NCI-H748 (cell line): ENCODE measurements around the gene DSCAML1.

Source experiments
- DNase-seq: peaks from one replicate; lab custom pipeline; 2025; ENCODE audit not compliant: unreplicated experiment; lab: John Stamatoyannopoulos, UW

Gene DSCAML1

DNA sequence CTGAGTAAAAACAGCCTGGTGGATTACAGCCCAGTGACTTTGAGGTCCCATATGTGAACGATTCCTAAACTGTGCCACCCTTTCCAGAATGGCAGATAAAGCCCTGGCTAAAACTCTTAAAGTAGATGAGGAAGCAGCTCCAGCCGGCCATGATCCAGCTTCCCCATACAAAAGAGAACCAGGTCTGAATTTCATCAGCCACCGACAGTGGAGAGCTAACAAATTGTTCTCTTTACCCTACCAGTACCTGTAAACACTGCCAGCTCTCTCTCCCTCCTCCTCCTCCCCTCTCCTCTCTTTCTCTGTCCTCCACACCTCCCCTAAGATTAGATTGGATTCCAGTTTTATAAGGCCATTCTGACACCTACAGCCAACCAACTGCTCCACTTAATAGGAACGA is 176.9 kb downstream of the DSCAML1 start:
- DNase-seq = no peak

DNA sequence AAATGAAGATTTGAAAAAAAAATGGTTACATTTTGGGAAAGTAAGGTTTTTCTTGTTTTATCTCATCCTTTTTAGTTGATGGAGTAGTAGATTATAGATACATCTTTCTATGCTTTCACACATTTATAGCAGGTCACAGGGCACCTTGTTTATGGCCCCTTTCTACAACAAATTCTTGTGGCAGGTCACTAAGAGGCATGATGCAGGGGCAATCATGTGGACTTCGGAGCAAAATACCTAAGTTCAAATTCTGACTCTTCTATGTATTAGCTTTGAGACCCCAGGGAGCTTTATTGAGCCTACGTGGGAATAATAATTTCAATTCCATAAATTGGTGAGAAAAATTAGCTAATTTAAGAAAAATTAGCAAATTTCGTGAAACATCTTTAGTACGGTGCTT is 177.4 kb downstream of the DSCAML1 start:
- no peak for DNase-seq

DNA sequence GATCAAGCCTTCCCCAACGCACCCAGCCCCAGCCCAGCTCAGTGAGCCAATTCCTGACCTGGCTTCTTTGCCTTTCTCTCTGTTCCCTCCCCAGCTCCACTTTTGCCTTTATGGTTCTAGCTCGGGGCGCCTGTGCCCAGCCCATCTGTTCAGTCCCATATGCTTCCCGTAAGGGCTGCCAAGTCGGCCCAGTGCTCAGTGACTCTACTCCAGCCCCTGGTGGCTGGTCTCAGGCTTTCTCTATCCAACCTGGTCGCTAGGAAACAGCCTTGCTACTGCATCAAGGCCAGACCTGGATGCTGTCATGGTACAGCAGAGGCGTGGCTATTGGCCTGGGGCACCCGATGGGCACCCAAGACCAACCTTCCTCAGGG is 178.0 kb downstream of the DSCAML1 start:
- peak; percentile 15 for DNase-seq

DNA sequence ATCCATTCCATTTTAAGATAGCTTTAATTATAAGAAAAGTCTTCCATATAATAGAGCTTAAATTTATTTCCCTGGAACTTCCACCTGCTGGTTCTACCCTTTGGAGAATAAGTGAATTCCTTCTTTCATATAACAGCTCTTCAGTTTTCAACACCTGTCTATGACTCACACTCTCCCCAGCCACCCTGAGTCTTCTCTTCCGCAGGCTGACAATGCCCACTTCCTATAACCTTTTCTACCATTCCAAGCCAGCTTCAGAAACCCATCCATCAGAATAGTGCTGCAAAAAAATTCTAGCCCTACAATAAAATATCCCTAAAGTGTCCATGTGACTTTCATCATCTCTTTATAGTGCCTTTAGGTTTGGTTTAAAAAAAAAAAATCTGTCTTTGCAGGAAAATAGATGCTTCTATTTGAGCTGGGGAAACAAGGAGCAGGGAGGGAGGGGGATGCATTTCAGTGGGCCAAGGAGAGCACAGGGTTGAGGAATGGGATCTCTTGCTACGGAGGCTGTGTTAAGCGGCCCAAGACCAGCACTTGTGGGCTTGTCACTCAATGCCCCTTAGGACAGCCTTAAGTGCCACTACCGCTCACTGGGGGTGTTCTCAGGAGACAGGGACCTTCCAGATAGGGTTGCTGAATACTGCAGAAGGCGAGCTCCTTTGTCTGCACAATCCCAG is 178.6 kb downstream of the DSCAML1 start:
- DNase-seq = no peak

DNA sequence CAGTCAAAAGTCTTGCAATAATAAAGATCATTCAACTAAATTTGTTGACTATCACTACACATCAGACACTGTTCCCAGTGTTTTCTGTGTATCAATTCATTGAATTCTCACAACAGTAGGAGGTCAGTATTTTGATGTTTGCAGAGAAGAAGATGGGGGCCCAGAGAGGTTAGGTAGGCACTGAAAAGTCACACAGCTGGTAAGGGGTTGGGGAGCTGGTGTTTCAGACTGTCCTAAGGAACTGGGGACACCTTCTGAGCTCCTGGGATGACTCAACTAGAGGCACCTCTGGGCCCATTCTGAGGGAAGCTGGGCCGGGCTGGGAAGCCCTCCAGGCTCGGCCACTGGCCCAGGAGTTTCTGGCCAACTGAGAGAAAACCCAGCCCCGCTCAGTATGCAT is 180.0 kb downstream of the DSCAML1 start:
- no peak for DNase-seq

DNA sequence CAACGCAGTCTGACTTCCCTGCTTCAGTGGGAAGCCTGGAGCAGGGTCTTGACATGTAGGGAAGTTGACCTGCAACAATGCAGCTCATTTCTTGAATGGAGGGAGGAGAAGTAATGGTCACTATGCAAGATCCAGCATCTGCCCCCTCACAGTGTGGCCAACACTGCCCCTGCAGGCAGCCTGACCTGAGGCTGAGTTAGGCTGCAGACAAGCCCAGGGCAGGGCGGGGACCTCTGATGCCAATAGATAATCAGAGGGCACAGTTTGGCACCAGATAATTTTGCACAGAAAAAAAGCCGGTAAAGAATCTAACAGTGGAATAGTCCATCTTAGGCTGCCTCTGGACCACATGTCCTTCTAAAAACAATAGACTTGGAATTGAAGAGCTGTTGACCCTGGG is 182.3 kb downstream of the DSCAML1 start:
- no peak for DNase-seq

DNA sequence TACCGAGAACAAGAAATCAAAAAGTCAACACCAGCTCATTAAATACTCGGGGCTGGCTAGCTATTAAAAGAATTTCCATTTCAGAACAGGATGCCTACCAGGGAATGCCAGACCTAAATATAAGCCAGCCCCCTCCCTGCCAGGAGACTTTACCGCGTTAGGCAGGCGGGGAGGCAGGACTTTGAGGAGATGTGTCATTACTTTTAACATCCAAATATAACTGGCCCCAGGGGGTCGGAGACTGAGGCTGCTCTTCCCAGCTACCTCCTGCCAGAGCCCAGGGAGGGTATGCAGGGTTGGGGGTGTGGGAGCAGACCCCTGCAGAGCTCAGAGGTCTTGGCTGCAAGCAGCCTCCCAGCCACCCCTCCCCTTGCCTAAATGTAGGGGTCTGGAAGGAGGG is 183.5 kb downstream of the DSCAML1 start:
- no peak for DNase-seq

DNA sequence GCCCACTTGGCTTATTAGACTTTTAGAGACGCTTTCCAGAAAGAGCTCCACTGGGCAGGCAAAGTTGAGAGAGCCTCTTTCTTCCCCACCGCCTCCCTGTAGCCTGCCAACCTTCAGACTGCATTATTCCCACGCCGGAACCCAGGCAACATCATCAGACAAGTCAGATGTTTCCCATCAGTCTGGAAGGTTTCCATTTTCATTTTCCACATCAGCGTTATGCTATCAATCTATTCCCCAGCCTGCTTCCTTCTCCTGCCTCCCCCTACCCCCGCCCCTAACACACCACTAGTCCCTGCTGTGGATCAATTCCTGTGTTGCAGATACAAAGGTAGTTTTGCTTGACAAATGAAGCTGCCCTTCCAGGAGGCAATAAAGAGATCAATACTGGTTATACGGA is 184.8 kb downstream of the DSCAML1 start:
- DNase-seq = no peak

DNA sequence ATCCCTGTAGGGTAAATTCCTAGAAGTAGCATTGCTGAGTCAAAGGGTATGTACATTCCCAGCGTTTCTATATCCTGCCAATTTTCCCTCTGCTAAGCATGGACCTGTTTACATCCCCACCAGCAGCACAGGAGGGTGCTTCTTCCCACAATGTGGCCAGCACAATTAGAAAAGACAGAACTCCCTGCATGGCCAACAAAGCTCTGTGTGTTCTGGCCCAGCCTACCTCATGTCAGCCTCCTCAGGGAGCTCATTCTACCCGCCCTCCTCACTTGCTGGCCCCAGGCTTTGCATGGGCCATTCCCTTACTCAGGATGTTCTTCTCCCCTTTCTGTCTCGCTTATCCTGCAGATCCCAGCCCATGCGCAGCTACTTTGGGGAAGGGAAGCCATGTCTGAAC is 186.1 kb downstream of the DSCAML1 start:
- peak; percentile 8 for DNase-seq

DNA sequence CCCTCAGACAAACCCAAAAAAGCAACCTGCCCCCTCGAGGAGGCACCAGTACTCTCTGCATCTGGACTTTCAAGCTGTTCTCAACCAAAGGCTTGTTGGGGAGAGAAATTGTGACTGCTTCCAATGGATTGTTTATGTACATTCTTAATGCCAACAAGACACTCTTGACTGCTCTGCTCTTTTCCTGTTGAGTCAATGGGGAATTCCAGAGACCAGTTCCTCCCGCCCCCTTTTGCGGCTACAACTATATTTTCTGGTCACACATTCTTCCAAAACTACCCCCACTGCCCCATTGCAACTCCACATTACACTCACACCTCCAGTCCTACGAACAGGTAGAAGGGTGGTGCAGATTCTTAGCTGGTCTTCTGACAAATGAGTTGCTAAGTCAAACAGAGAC is 187.0 kb downstream of the DSCAML1 start:
- no peak for DNase-seq

DNA sequence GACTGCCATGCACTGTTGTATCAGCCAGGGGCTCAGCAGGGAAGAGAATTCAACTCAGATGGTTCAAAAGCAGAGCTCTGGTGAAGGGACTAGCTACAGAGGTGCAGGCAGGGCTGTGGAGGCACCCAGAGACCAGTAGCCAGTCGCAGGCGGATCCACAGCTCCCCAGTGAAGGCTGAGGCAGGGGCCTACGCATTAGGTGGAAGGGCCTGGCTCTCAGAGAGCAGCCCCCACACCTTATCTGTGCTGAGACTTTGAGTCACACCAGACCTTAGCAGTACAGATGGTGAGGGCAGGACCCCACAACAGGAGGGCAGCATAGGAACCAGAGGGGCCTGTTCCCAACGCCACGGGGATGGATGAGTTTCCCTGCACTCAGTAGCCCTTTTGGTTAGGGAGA is 189.6 kb downstream of the DSCAML1 start:
- DNase-seq = no peak

DNA sequence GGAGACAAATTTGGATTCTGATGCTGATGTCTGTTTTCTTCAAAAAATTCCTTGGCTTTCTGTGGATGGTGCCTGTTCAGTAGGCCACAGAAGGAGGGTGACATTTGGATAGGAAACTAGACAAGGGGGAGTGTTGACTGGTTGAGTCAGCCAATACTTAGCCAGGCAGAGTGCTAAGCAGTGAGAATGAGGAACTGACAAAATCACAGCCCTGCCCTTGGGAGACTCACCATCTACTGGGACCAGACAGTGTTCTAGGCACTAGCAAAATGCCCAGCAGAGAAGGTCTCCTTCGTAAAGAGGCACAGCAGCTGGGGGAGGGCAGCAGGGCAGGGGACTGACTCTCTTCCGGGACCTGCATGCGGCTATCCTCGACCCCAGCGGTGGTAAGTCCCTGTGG is 190.2 kb downstream of the DSCAML1 start:
- DNase-seq = no peak

DNA sequence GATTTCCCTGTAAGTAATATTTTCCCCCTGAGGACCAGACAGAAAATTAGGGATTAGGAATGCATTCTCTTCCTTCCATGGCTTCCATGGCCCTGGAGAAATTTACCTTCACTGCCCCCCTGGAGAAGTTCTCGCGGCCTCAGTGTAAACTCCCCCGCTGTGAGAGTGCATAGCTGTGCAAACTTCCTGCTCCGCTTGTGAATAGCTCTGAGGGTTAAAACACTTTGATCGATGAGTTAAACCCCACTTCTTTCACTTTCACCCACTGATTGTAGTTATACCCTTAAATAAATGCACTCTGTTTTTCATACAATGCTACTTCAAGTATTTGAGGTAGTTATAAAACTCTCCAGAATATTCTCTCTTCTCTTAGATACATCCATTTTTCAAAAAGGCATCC is 190.8 kb downstream of the DSCAML1 start:
- no peak for DNase-seq

DNA sequence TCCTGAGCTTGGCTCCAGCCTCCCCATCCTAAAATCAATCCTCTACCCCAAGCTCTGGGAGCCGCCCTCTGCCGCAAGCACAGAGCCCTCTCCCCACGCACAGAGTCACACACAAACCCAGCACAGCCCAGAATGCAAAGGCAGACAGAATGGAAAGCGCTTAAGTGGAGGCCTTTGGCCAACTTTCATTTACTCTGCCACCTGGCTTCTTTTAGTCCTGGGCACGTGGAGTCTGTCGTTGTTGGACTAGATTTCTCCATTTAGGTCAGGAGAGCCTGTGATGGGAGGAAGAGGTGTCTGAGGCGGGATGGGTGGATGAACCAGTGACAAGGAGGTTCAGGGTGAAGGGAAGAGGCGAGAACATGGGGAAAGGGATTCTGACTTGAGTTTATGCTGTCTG is 191.7 kb downstream of the DSCAML1 start:
- no peak for DNase-seq

DNA sequence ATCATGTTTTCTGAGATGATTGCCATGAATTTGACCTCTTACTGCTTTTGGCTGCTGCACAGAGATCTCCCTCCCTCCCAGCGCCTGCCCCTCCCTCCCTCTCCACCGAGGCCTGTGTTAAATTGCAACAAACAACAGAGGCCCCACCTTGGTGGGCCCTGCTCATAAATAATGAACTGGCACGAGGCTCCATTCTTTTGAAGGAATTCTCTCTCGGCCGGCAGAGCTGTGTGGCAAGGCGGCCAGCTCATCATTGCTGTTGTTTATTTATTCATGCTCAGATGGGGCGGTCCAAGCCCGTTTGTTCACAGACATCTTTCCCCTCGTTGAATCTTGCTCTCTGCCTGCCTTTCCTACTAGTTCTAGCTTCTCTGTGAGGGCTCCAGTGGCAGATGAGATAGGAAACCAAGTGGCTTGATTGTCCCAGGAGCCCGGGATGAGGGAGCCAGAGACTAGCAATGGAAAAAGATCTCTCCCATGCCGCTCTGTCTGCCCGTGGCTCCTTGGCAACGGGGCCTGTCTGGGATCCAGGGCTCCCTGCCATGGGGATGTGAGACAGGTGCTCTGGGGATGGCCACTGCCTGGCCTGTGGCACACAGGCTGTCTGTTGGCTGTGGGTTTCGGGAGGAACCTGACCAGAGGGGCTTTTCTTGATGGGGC is 192.6 kb downstream of the DSCAML1 start:
- DNase-seq = peak; percentile 19

DNA sequence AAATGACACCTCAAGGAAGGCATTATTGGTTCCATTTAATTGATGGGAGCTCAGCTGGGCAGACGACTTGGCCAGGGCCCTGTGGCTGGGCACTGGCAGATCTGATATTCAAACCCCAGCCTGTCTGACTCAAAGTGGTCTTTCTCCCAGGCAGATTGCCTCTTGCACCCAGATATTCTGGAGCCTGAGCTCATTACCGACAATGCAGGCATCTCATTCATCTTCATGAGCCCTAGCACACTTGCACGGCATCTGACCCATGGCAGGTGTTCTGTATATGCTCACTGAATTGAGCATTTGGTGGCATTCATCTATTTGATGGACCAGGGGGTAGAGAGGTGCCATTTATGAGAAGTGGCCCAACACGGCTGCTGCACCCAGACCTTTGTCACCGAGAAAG is 193.1 kb downstream of the DSCAML1 start:
- no peak for DNase-seq

DNA sequence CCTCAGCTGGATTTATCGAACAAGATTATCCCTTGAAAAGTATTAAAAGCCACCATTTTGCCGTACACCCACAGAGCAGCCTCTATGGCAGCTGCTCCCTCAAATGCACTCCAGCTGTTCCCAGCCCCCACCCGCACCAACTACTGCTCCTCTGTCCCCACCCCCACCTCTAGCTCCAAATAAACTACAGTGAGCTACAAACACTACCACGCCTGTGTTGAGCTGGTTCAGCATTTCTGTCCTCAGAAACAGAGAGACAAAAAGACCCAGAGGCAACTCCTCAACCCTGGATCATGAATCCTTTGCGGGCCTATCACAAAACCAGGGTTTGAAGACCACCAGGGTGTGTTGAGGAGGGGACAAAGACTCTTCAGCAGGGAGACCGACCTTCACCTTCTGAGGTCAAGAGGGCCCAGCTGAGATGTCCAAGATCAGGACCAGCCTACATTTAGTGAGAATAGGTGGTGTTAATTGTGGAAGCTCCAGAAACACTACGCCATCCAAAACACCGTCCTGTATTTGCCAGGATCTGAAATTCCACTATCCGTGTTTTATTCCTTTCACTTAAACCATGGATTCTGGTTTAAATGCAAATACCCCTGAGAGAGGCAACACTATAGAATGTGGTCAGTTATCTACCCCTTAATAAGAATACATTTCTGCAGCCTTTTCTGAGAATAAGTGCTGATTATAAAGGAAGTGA is 195.9 kb downstream of the DSCAML1 start:
- DNase-seq = no peak

DNA sequence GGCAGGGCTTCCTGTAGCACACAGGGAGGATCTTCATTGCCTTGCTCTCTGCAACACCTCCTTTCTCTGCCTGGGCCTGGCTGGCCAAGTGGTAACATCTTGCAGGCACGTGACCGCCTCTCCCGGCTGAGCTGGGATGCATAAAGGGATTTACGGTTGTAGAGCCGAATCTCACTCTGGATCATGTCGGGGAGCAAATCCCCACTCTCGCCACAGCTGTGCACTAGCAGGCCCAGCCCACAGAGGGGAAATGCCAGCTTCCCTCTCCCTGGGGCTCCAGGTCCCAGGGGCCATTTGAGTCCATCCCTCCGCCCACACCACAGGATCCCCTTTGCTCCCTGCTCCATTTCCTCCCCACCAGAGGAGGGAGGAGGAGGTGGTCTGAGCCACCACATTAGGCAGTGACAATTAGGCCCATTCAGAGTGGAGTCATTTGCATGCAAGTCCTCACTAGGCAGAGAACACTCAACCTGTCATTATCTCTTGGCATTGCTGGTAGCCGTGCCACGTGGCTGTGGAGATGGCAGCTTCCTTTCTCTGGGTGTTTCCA is 196.7 kb downstream of the DSCAML1 start:
- peak; percentile 25 for DNase-seq

DNA sequence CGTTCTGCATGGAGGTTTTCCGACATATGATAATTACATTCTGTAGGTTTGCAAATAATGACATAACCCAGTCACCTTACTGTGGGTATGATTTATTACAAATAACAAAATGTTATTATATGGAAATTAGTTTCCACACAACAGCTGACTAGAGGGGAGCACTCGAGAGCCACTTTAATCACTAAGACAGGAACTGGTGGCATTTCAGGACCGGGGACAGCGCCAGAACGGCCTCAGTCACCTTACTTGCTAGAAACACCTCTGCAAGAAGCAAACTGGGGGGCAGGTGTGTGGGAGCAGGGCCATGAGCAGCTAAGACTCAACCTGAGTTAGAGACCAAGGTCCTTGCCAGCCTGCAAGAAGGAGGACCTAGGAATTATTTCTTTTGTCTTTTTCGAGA is 199.9 kb downstream of the DSCAML1 start:
- DNase-seq = no peak

DNA sequence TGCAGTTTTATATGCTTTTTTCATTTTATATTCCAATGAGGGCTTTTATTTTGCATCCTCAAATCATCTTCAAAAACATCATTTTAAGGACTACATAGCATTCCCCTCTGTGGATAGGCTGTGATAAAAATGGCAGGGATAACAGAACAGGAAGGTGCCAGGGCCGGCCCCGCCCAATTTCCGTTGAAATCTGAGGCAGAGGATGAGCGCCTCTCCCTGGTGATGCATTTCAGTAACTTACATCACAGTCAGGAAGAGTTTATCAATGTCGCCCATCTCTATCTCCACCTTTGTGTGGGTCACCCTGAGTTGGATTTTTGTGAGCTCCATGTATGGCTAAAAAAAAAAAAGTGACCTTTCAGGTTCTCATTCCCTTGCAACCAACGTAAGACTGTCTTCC is 201.6 kb downstream of the DSCAML1 start:
- peak; percentile 37 for DNase-seq

DNA sequence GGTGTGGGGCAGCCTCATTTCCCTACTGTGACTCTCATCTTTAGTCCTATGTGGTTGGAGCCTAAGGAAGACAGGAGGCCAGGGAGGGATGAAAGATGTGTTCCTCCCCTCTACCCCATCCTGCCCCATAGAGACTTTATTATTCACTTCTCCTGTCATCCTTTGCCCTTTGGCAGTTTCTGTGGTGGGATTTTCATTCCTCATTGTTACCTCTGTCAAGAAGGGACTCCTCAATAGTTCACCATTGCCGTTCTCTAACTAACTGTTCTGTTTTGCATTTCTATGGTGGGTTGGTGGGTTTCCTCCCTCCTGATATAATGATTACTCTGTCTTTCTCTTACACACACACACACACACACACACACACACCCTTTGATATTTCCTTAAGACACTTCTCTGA is 202.3 kb downstream of the DSCAML1 start:
- DNase-seq = no peak

DNA sequence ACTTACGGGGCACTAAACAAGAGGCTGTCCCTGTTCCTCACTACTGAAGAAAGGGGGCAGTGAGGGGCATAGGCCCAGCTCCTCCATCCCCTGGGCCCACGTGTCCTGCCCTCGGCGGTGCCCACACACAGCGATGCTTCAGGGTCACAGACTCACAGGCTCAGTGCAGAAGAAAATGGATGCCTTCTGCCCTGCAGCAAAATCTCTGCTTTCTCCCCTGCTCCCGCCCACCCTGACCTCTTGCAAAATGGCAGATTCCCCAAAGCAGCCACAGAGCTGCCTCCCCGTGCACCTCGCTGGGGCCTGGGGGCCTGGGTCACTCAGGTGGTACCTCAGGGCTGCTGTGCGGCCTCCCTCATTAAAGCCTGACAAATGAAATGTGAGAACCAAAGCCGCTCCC is 204.0 kb downstream of the DSCAML1 start:
- DNase-seq = no peak
